ENCODE data around the gene CARD11.

The CARD11 gene

DNA sequence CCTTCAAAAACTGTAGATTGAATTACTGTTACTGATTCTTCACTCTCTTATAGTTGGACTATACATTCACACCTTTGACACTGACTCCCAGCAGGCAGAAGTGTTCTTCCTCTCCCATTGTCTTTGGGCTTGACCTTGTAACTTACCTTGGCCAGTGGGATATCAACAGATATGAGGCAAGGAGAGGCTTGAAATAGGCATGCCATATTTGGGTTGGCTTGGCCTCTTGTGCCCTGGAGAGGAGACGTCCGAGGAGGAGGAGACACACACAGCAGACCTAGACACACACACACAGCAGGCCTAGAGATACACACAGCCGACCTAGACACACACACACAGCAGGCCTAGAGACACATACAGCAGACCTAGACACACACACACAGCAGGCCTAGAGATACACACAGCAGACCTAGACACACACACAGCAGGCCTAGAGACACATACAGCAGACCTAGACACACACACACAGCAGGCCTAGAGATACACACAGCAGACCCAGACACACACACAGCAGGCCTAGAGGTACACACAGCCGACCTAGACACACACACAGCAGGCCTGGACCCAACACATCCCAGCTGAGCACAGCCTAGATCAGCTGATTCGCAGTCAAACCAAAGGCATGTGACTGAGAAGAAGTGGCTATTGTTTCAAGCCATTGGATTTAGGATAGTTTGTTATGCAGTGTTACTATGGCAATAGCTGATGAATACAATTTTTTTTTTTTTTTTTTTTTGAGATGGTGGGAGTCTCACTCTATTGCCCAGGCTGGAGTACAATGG is 187.1 kb downstream of the CARD11 start:
- no peak for DNase-seq (ENCODE audit: low read depth in 1 of 2, low spot score in 1 of 2)

Data from stimulated activated CD4-positive, alpha-beta T cell treated with anti-CD3 and anti-CD28 coated beads, Interleukin-15, amount 100 ng/mL, for 1 hour (primary cell).